HL-60 (cell line): ENCODE data around the gene PARVA.
"Not testable (repeated sequence)": the region's sequence is repeated elsewhere in the genome, so short reads cannot be mapped to it uniquely, and the experiment has no call there.

Source experiments
- DNase-seq, 2 experiments: peaks; one replicate each; pipeline ENCODE4 v3.0.0-alpha.2; 2010 to 2020; ENCODE audit warnings: low read depth in 1 of 2, low spot score in 1 of 2
- H3K27ac ChIP-seq: fragments of 250-450 bp; sonication (Bioruptor Pico); replicated peaks from 2 replicates; pipeline ENCODE4 v1.5.1; 2020; ENCODE audit warnings: mild to moderate bottlenecking, moderate library complexity
- H3K27me3 ChIP-seq: fragments of 250-450 bp; sonication (Bioruptor Pico); 2 replicates; pipeline ENCODE4 v1.5.1; 2021; ENCODE audit warnings: mild to moderate bottlenecking, moderate library complexity; ENCODE audit not compliant: insufficient read depth, poor library complexity, severe bottlenecking
- H3K4me3 ChIP-seq: replicated peaks from 2 replicates; pipeline ENCODE4 v1.5.1; 2011; ENCODE audit warnings: mild to moderate bottlenecking, control low read depth, low read length; ENCODE audit not compliant: insufficient read depth
- GABPA ChIP-seq: IDR thresholded peaks from 2 replicates; pipeline ENCODE4 v1.6.1; 2012; ENCODE audit warnings: low read depth
- POLR2AphosphoS5 ChIP-seq: IDR thresholded peaks from 2 replicates; pipeline ENCODE4 v1.6.1; 2012; ENCODE audit warnings: low read depth
- SPI1 ChIP-seq: IDR thresholded peaks from 2 replicates; pipeline ENCODE4 v1.6.1; 2012; ENCODE audit warnings: low read depth, mild to moderate bottlenecking, borderline replicate concordance
- TF ChIP-seq, protein P1 (sequence below): IDR thresholded peaks from one replicate; pipeline ENCODE4 v1.5.1; 2011; ENCODE audit warnings: low read length, control low read depth, inconsistent platforms; ENCODE audit not compliant: insufficient read depth
- TF ChIP-seq, protein P2 (sequence below): IDR thresholded peaks from 2 replicates; pipeline ENCODE4 v1.6.1; 2012; ENCODE audit warnings: low read depth; ENCODE audit not compliant: insufficient replicate concordance

Gene PARVA

DNA sequence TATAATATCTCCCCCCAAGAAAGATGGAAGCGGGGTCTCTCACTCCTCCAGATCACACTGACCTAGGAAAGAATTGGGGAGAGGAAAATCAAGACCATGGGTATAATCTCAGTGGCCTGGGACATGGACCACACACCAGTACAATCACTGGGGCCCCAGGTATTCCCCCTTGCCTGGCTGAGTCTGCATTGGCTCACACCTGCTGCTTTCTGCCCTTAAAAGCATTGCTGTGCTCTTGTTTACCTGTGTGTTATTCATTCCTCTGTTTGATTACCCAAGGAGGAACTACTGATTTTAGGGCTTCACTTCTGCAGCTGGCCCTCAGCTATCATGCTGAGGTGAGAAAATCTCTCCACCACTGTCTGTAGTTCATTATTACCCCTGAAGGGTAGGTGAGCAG, 14.0 kb upstream of the PARVA start:
- H3K27me3 ChIP-seq: peaks cover 5% of the 10 kb centered on the region
- no peak overlapping the region for H3K27ac ChIP-seq
- no peak for DNase-seq
- no peak for TF ChIP-seq GABPA
- TF ChIP-seq, protein P1, sequence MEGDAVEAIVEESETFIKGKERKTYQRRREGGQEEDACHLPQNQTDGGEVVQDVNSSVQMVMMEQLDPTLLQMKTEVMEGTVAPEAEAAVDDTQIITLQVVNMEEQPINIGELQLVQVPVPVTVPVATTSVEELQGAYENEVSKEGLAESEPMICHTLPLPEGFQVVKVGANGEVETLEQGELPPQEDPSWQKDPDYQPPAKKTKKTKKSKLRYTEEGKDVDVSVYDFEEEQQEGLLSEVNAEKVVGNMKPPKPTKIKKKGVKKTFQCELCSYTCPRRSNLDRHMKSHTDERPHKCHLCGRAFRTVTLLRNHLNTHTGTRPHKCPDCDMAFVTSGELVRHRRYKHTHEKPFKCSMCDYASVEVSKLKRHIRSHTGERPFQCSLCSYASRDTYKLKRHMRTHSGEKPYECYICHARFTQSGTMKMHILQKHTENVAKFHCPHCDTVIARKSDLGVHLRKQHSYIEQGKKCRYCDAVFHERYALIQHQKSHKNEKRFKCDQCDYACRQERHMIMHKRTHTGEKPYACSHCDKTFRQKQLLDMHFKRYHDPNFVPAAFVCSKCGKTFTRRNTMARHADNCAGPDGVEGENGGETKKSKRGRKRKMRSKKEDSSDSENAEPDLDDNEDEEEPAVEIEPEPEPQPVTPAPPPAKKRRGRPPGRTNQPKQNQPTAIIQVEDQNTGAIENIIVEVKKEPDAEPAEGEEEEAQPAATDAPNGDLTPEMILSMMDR: no peak
- no peak for TF ChIP-seq SPI1
- no peak for TF ChIP-seq POLR2AphosphoS5
- TF ChIP-seq, protein P2, sequence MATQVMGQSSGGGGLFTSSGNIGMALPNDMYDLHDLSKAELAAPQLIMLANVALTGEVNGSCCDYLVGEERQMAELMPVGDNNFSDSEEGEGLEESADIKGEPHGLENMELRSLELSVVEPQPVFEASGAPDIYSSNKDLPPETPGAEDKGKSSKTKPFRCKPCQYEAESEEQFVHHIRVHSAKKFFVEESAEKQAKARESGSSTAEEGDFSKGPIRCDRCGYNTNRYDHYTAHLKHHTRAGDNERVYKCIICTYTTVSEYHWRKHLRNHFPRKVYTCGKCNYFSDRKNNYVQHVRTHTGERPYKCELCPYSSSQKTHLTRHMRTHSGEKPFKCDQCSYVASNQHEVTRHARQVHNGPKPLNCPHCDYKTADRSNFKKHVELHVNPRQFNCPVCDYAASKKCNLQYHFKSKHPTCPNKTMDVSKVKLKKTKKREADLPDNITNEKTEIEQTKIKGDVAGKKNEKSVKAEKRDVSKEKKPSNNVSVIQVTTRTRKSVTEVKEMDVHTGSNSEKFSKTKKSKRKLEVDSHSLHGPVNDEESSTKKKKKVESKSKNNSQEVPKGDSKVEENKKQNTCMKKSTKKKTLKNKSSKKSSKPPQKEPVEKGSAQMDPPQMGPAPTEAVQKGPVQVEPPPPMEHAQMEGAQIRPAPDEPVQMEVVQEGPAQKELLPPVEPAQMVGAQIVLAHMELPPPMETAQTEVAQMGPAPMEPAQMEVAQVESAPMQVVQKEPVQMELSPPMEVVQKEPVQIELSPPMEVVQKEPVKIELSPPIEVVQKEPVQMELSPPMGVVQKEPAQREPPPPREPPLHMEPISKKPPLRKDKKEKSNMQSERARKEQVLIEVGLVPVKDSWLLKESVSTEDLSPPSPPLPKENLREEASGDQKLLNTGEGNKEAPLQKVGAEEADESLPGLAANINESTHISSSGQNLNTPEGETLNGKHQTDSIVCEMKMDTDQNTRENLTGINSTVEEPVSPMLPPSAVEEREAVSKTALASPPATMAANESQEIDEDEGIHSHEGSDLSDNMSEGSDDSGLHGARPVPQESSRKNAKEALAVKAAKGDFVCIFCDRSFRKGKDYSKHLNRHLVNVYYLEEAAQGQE: no peak
- no peak overlapping the region for H3K4me3 ChIP-seq

DNA sequence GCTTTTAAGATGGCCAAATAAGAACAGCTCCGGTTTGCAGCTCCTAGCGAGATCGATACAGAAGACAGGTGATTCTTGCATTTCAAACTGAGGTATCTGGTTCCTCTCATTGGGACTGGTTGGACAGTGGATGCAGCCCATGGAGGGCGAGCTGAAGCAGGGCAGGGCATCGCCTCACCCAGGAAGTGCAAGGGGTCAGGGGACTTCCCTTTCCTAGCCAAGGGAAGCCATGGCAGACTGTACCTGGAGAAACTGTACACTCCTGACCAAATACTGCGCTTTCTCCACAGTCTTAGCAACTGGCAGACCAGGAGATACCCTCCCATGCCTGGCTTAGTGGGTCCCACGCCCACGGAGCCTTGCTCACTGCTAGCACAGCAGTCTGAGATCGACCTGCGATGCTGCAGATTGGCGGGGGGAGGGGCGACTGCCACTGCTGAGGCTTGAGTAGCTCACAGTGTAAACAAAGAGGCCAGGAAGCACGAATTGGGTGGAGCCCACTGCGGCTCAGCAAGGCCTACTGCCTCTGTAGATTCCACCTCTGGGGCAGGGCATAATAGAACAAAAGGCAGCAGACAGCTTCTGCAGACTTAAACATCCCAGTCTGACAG, 11.3 kb upstream of the PARVA start:
- DNase-seq, H3K4me3 ChIP-seq, H3K27ac ChIP-seq, H3K27me3 ChIP-seq: not testable (repeated sequence)

DNA sequence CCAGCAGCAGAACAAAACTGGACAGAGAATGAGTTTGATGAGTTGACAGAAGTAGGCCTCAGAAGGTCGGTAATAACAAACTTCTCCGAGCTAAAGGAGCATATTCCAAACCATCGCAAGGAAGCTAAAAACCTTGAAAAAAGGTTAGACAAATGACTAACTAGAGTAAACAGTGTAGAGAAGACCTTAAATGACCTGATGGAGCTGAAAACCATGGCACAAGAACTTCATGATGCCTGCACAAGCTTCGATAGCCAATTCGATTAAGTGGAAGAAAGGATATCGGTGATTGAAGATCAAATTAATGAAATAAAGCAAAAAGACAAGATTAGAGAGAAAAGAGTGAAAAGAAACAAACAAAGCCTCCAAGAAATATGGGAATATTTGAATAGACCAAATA, 10.3 kb upstream of the PARVA start:
- not testable (repeated sequence) for DNase-seq, H3K27ac ChIP-seq, H3K27me3 ChIP-seq, H3K4me3 ChIP-seq

DNA sequence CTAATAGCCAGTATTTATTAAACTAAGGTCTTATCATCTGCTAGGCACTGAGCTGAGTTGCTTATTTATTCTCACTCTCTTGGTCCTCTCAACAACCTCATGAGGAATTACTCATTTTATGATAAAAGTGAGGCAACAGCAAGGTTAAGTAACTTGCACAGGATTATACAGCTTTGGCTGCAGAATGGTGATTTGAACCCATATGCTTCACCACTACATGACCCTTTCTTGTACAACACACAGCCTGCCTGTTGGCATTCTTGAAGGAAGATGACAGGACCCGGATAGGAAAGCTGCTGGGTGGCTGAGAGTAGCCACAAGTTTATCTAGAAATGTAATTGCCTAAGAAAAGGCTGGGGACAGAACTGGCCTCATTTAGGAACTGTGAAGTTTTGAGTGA, 5.3 kb upstream of the PARVA start:
- Histone ChIP-seq H3K27me3 (peaks cover 11% of the 10 kb centered on the region), H3K27ac (no peak overlapping the region), H3K4me3 (no peak overlapping the region)
- no peak for DNase-seq
- TF ChIP-seq POLR2AphosphoS5: no peak
- TF ChIP-seq SPI1: no peak
- TF ChIP-seq, protein P1: no peak
- no peak for TF ChIP-seq GABPA
- TF ChIP-seq, protein P2: no peak

DNA sequence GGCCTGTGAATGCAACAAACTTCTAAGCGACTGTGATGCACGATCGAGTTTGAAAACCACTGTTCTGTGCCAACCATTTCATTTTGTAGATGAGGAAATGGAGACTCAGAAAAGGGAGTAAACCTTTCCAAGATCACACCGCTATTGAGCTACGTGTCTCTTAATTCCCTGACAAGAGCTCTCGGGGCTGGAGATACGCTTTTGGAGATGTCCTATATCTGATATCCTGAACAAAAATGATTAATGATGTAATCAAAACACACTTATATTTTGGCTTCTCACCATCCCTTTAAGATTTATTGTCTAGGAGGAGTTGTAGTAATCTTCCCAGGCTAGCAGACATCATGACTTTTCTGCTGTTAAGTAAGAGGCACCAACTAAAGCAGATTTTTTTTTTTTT, 1.7 kb upstream of the PARVA start:
- Histone ChIP-seq H3K27ac (no peak overlapping the region), H3K27me3 (peaks cover 20% of the 10 kb centered on the region), H3K4me3 (no peak overlapping the region)
- TF ChIP-seq, protein P1: no peak
- TF ChIP-seq POLR2AphosphoS5 (no peak), GABPA (no peak), SPI1 (no peak)
- TF ChIP-seq, protein P2: no peak
- no peak for DNase-seq
